Vagina (tissue), 2 donors: Measurements from ENCODE around the gene RAD51D.

Experiments
- CTCF ChIP-seq, 3 experiments: fragments of 450-650 bp in 2 of 3; fragments of 200-600 bp in 1 of 3; sonication (generic) in 1 of 3; IDR thresholded peaks; one replicate each; pipeline ENCODE4 v1.5.1; 2017 to 2019; ENCODE audit warnings: antibody characterized with exemption in 3 of 3, mild to moderate bottlenecking in 2 of 3, moderate library complexity in 2 of 3
- POLR2A ChIP-seq, 2 donors: fragments of 450-650 bp; IDR thresholded peaks; one replicate each; pipeline ENCODE4 v1.6.1; 2017; ENCODE audit warnings: antibody characterized with exemption in 2 of 2, mild to moderate bottlenecking in 2 of 2, moderate library complexity in 2 of 2
- POLR2AphosphoS5 ChIP-seq, 2 donors: sonication (generic); formaldehyde crosslinking; IDR thresholded peaks; one replicate each; pipeline ENCODE4 v1.9.0; 2017; ENCODE audit warnings: antibody characterized with exemption in 2 of 2, mild to moderate bottlenecking in 2 of 2, low read depth in 1 of 2; ENCODE audit not compliant: insufficient read depth in 1 of 2

GRCh38 chr17:35155246-35155645 is 35.6 kb upstream of the RAD51D start:
- TF ChIP-seq POLR2A (IDR thresholded peaks at IDR 0.05) = no peak
- TF ChIP-seq CTCF (IDR thresholded peaks at IDR 0.05) = no peak
- TF ChIP-seq POLR2AphosphoS5 (IDR thresholded peaks at IDR 0.05; ENCODE audit: insufficient read depth in 1 of 2, low read depth in 1 of 2) = no peak
